GM10248 (cell line): Measurements from ENCODE around the gene MUC12.
"Not testable (repeated sequence)": the region's sequence is repeated elsewhere in the genome, so short reads cannot be mapped to it uniquely, and the experiment has no call there.

Experiments
- CTCF ChIA-PET: fragments of 300-600 bp; sonication (Branson Sonifier 250); formaldehyde crosslinking; extraction: SDS; loops from one replicate; lab custom pipeline; 2021; ENCODE audit warnings: antibody characterized with exemption; lab: Yijun Ruan, JAX
- POLR2A ChIA-PET: fragments of 350-650 bp; sonication (Branson Sonifier 250); formaldehyde crosslinking; extraction: SDS; loops from one replicate; lab custom pipeline; 2020; ENCODE audit warnings: antibody characterized with exemption; lab: Yijun Ruan, JAX
- DNase-seq: peaks from one replicate; pipeline ENCODE4 v3.0.0; 2012; ENCODE audit errors: extremely low spot score
- CTCF ChIP-seq: IDR thresholded peaks from 2 replicates; pipeline ENCODE4 v1.5.1; 2012; ENCODE audit warnings: mild to moderate bottlenecking, low read depth; ENCODE audit errors: extremely low read depth, missing control alignments, control extremely low read depth

Gene MUC12

GRCh38 chr7:101035941-101036340, 66.6 kb downstream of the MUC12 start:
- POLR2A ChIA-PET = no interaction called here
- CTCF ChIA-PET = no interaction called here
- DNase-seq = no peak
- no peak for TF ChIP-seq CTCF

- POLR2A ChIA-PET = not testable (repeated sequence)
Measured at GRCh38 chr7:101041283-101041682, 71.9 kb downstream of the MUC12 start.

GRCh38 chr7:101058355-101058754, 89.0 kb downstream of the MUC12 start:
- DNase-seq = peak; percentile 36
- POLR2A ChIA-PET = no interaction called here
- no peak for TF ChIP-seq CTCF
- CTCF ChIA-PET = interaction anchor here (0.9 to 2.7 kb wide), 26 partner anchors 10 to 353 kb away, joined by 3 to 16 read pairs (median 4); partner anchors contain the start of genes ACHE, MUC12, MUC17 and MUC3A

More at GRCh38 chr7:101041283-101041682, 71.9 kb downstream of the MUC12 start:
- DNase-seq, CTCF ChIA-PET: not testable (repeated sequence)

- DNase-seq = no peak
- POLR2A ChIA-PET = no interaction called here
- CTCF ChIA-PET = interaction anchor here (0.8 to 2.7 kb wide), 14 partner anchors 10 to 354 kb away, joined by 3 to 16 read pairs (median 4); partner anchors contain the start of genes ACHE and POP7
- TF ChIP-seq CTCF = no peak
Measured at GRCh38 chr7:101059620-101059942, 90.2 kb downstream of the MUC12 start.

DNA sequence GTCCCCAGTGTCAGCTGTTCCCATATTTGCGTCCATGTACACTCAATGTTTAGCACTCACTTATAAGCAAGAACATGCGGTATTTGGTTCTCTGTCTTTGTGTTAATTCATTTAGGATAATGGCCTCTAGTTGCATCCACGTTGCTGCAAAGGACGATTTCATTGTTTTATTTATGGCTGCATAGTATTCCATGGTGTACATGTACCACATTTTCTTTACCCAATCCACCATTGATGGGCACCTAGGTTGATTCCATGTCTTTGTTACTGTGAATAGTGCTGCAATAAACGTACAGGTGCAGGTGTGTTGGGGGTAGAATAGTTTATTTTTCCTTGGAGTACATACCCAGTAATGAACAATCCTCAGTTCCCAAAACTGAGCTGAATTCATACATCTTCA, 91.6 kb downstream of the MUC12 start:
- no peak for DNase-seq
- no peak for TF ChIP-seq CTCF
- POLR2A ChIA-PET = no interaction called here
- CTCF ChIA-PET = interaction anchor here (0.9 to 1.2 kb wide), 3 partner anchors 9 to 171 kb away, joined by 3 to 4 read pairs (median 3); partner anchors contain the start of gene UFSP1

- POLR2A ChIA-PET, DNase-seq, CTCF ChIA-PET: not testable (repeated sequence)
Measured at GRCh38 chr7:101064176-101064550, 94.8 kb downstream of the MUC12 start.

DNA sequence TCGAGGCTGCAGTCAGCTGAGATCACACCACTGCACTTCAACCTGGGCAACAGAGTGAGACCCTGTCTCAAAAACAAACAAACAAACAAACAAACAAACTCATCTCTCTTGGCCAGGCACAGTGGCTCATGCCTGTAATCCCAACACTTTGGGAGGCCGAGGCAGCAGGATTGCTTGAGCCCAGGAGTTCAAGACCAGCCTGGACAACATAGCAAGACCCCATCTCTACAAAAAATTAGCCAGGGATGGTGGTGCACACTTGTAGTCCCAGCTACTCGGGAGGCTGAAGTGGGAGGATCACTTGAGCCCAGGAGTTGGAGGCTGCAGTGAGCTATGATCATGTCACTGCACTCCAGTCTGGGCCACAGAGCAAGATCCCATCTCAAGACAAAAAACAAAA, 95.8 kb downstream of the MUC12 start:
- POLR2A ChIA-PET, DNase-seq: not testable (repeated sequence)
- CTCF ChIA-PET = interaction anchor here (0.9 to 2.2 kb wide), 2 partner anchors 12 to 167 kb away, joined by 3 to 11 read pairs; no protein-coding TSS in a partner anchor

DNA sequence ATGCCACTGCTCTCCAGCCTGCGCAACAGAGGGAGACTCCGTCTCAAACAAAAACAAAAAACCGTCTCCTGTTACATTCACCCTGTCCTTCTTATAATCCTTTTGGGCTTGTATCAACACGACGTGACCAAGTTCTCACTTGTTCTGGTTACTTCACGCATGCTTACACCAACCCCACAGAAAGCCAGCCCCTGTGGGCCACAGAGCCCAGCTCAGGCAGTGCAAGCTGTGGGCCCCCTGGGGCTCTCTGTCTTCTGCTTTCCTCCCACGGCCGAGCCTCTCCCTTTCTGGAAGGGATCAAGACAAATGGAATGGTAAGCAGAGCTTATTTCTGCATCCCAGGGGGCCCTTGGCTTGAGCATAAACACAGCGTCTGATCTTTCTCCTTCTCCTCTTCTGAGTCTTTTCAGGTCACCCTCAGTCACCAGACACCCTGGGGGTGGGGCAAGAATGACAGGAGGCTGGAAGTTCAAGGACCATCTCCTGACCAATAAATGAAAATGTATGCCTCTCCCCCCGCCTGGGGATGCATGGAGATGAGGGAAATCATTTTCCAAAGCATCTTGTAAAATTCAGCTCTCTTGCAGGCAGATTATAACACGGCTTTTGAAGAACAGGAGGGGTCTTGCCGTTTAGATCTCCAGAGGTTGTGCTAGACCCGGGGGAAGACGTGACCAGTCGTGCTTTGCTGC, 96.9 kb downstream of the MUC12 start:
- no peak for TF ChIP-seq CTCF
- ChIA-PET CTCF (interaction anchor here (1.1 to 2.2 kb wide), 4 partner anchors 10 to 216 kb away, joined by 3 to 11 read pairs (median 4); no protein-coding TSS in a partner anchor), POLR2A (no interaction called here)
- DNase-seq = no peak
